ENCODE measurements around the gene TAF10.

The TAF10 gene

GRCh38 chr11:6607190-6607795 lies 4.7 kb downstream of the TAF10 start:
- DNase-seq, result peak; percentile 66

DNA sequence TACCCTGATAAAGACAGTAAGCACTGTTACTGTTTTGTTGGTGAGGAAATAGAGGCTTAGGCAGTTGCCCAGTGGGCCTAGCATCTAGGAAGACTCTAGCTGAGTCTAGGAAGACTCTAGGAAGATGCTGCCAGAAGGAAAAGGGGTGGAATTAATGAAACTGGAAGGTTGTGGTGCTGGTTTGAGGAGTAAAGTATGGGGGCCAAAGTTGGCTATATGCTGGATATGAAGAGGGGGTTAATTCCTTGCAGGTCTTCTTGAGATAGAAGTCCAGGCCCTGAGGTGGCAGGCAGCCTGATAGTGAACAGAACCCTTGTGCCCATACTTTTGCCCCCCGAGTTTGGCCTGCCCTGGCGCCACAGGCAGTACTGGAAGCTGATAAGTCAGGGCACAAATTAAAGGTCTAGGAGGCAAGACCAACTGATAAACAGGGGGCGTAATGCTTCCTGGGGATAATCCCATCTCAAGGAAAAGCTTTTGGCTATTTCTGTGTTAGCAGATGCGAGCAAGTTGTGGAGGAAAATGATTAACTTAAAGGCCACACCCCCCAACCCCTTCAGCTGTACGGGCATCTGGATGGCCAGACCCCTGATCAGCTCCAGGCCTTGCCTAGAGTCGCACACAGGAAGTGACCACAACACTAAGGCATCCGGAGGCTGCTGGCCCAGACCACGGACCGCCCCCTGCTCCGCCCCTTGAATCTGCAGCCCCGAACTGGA lies 5.4 kb downstream of the TAF10 start:
- DNase-seq, result peak; percentile 75

GRCh38 chr11:6604790-6605189 lies 7.2 kb downstream of the TAF10 start:
- peak; percentile 33 for DNase-seq

DNA sequence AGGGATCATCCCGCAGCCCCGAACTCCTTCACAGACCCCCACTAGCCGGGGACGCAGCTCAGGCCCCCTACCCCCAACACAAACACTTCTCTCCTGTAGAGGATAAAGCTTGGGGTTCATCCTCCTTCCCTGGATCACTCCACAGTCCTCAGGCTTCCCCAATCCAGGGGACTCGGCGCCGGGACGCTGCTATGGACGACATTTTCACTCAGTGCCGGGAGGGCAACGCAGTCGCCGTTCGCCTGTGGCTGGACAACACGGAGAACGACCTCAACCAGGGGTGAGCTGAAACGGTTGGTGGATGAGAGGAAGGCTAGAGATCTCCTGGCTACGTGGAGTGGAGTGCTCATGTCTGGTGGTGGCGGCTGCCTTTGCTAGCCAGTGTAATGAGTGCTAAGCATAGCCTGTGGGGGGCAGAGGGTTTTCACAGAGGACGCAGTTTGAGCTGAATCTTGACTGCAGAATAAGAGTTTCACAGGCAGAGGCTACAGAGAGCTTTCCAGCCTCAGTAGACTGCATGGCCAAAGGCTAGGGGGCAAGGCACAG lies 7.9 kb downstream of the TAF10 start:
- peak; percentile 67 for DNase-seq

DNA sequence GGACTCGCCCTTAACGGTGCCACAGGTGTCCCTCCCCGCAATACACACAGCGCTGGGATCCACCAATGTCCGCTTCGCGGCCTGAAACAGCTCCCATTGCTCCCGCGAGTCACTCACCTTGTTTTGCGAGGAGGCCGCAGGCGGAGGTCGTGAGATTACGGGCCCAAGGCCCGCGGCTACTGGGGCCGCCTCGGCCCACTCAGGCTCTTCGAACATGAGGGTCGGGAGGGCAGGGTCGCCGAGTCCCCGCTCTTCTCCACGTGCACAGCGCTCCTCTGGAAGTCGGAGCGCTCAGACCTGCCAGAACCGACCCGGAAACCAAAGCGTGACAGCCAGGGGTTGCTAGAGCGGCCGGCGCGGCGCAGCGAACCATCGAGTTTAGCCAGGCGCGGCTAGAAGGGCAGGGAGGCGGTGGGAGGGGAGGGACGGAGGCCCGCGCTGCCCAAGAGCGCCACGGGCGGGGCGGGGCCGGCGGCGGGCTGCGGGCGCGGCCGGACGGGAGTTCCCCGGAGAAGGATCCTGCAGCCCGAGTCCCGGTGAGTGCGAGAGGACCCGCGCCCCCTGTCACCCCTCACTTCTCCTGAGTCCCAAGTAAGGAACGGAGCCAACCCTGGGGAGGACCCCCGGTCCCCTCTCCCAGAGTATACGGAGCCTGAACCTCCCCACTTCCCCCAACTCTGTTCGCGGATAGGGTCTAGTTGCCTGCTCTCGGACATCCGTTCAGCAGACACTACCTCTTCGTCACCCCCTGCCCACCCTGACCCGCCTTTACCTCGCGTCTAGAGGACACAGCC lies 8.5 kb downstream of the TAF10 start, which contains the start of the genes ILK and RRP8:
Gene ILK (plus strand): TSS at position 488 of the 794 bp plus-strand sequence. CDS start 498 bp downstream, outside the sequence.
Gene RRP8 (minus strand): TSS at position 330 of the 794 bp plus-strand sequence. CDS start 114 bp downstream, at position 216.
- peak; percentile 76 for DNase-seq

DNA sequence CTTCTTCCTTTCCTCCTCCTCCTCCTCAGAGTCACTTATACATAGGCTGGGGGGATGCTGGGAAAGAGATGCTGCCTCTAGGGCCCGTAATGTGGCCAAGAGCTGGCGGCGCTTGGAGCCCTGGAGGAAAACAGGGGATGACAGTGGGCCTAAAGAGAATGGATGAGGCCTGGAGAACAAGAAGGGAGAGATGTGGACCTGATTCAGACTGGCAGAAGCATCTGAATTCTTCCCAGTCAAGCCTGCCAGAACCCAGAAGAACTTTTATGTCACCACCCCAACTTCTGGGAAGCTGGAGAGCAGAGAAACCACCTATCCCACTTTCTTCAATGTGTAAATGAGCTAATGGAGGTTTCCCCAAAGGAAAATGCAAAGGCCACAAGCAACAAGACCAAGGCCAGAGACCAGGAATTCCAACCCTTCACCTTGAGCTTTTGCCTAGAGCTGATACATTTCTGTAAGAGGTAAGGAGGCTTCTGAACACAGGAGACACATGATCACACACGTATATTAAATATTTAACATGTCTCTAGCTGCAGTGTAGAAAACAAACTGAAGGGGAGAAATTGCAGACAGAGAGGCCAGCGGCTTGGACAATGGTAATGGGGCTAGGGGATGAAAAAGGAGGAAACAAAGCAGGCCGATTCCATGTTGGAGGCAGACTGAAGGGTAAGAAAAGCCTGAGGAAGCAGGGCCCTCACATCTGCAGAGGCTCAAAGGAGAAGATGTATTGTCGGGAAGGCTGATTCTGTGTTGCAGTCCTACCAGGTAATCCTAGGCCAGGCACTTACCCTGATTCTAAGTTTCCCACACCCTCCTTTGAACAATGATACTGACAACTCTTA lies 9.7 kb downstream of the TAF10 start:
- no peak for DNase-seq

- DNase-seq, result no peak
These were observed 11.0 kb downstream of the TAF10 start for GRCh38 chr11:6601041-6601461.

DNA sequence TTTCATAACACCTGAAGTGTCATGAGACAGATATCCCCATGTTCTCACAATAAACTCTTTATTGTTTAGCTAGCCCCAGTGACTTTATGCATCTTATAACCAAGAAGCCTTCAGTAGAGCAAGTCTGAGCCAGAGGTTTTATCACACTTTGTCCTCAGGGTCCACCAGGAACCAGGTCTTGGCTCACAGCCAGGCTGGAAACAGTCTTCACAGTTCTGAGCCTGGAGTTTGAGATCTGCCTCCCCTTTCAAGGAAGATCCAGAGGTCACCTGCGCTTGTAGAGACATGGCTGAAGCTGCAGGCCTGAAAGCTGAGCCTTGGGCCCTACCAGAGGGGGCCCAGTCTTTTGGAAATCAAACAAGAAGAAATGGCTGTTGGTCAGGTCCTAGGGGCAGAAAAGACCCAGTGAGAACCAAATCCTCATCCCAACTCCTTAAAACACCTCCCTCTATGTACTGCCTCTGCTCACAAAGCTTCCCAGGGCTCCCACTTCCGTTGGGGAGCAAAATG lies 12.1 kb downstream of the TAF10 start:
- DNase-seq, result no peak

DNA sequence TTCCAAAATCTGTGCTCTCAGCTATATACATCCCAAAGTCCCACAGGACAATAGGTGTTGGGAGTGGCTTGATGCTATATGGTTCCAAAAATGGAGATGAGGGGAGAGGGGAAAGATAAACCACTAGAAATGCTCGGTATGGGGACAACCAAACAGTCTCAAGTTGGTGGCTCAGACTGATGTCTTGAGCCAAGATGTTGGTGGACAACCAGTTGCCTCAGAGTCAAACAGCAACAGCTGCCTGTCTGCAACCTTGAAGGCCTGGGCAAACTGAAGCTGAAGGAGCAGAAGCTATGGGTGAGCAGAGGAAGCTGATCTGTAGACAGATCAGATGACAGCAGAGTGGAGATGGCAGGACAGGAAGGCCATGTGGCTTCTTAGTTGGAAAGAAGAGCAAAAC lies 12.6 kb downstream of the TAF10 start:
- no peak for DNase-seq

- DNase-seq, result no peak
These were observed 13.5 kb downstream of the TAF10 start for GRCh38 chr11:6598555-6598954.

DNA sequence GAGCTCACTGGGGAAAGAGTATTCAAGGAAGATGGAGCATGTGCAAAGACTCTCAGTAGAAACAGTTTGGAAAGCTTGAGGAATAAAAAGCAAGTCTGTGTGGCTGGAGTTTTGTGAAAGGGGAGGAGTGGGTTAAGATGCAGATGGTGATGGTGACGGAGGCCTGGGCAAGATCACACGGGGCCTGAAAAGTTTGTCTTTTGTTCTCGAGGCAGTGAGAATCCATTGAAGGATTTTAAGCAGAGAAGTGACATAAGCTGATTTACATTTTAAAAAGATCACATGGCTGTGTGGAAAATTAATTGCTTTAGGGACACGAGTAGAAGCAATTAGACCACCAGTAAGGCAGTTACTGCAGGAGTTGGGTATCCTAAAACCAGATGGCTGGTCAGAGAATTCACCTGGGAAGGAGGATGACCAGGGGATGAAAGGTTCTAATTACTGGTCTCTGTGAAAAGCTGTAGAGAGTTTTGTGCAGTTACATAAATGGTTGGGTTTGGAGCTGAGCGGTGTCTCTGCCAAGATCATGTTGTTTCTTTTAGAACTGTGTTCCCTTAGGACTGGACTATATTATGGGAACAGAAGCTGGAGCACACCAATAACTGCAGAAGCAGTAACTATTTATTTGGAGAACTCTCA lies 15.7 kb downstream of the TAF10 start:
- no peak for DNase-seq

- DNase-seq, result no peak
These were observed 17.8 kb downstream of the TAF10 start for GRCh38 chr11:6594142-6594768.

GRCh38 chr11:6588018-6588417 lies 24.0 kb downstream of the TAF10 start:
- DNase-seq, result no peak

DNA sequence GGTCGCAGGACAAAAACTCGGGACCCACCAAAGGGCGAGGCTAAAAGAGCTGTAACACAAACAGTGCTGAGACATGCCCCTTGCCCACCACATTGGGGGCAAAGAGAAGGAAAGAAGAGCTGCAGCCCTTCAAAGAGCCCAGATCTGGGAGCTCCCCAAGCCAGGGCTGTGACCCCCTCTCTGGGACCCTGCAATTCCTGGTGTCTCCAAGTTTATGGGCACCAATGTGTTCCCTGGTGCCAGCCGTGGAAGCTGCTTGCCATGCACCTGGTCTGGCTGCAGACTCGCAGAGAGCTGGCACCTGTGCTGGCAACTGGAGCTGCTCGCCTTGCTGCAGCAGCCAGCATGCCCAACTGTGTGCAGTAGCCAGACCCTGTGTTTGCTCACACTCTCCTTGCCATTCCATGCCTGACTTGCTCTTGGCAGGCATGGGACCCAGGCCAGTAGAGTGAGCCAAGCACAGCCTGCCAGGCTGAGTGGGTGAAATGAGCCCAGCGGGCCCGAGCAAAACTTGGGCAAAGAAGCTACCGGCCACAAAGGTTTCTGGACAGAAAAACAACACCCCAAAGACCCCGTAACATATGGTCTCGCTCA lies 24.6 kb downstream of the TAF10 start:
- DNase-seq, result no peak

GRCh38 chr11:6586434-6587359 lies 25.3 kb downstream of the TAF10 start:
- no peak for DNase-seq

DNA sequence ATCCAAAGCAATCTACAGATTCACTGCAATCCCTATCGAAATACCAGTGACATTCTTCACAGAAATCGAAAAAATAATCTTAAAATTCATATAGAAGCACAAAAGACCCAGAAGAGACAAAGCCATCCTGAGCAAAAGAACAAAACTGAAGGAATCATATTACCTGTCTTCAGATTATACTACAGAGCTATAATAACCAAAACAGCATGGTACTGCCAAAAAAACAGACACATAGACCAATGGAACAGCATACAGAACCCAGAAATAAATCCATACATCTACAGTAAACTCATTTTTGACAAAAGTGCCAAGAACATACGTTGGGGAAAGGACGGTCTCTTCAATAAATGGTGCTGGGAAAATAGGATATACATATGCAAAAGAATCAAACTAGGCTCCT lies 27.5 kb downstream of the TAF10 start:
- no peak for DNase-seq

- DNase-seq, result no peak
These were observed 28.4 kb downstream of the TAF10 start for GRCh38 chr11:6583584-6583983.

- no peak for DNase-seq
These were observed 32.3 kb downstream of the TAF10 start for GRCh38 chr11:6579681-6580080.

GRCh38 chr11:6578134-6578533 lies 33.9 kb downstream of the TAF10 start:
- no peak for DNase-seq

Measured in MV-4-11 (cell line).